Gastroesophageal sphincter (tissue), 3 donors: Measurements from ENCODE around the gene SSRP1.

ENCODE experiments used
- CTCF ChIP-seq, 4 experiments: fragments of 200-600 bp in 2 of 4; fragments of 450-650 bp in 2 of 4; sonication (generic) in 1 of 4; IDR thresholded peaks; one replicate each; pipeline ENCODE4 v1.5.1; 2017 to 2019; ENCODE audit warnings: antibody characterized with exemption in 4 of 4, mild to moderate bottlenecking in 2 of 4, moderate library complexity in 2 of 4
- POLR2AphosphoS5 ChIP-seq: sonication (generic); formaldehyde crosslinking; IDR thresholded peaks from one replicate; pipeline ENCODE4 v1.6.1; 2017; ENCODE audit warnings: antibody characterized with exemption

- TF ChIP-seq CTCF (IDR thresholded peaks at IDR 0.05) = no peak
- no peak for TF ChIP-seq POLR2AphosphoS5
These were observed 25.3 kb upstream of the SSRP1 start for GRCh38 chr11:57360991-57361390.
